ENCODE data around the gene SIGLEC15. TPM values are rescaled to one million over a fixed set of nuclear protein-coding genes. Genes with fewer than 3 reads are reported as not detected.

The SIGLEC15 gene
- polyA plus RNA-seq (2012; ENCODE audit: low read depth, missing spikeins): 0.14 TPM

GRCh38 chr18:45825258-45826044, at the start of gene SIGLEC15:
TSS of gene SIGLEC15 (plus strand) at chr18:45825675. CDS start at chr18:45825729, 54 bp downstream.
- FAIRE-seq (peak; percentile 50), DNase-seq (ENCODE audit: insufficient read length, low spot score) (no peak)
- TF ChIP-seq TAF1 (IDR thresholded peaks at IDR 0.05; ENCODE audit: low read depth, low read length): no peak
- TF ChIP-seq POU2F2 (IDR thresholded peaks at IDR 0.05; ENCODE audit: low read depth, low read length): no peak
- TF ChIP-seq PAX5 (IDR thresholded peaks at IDR 0.05; ENCODE audit: insufficient read depth, low read length, severe bottlenecking): no peak
- TF ChIP-seq POLR2A (IDR thresholded peaks at IDR 0.05; ENCODE audit: low read depth, low read length): no peak
- TF ChIP-seq SPI1 (IDR thresholded peaks at IDR 0.05; ENCODE audit: low read depth, low read length): no peak
- no peak for TF ChIP-seq POLR2AphosphoS5 (IDR thresholded peaks at IDR 0.05; ENCODE audit: low read depth, low read length)

GRCh38 chr18:45775743-45776142, 49.7 kb upstream of the SIGLEC15 start:
- FAIRE-seq: no peak
- TF ChIP-seq SPI1 (IDR thresholded peaks at IDR 0.05; ENCODE audit: low read depth, low read length) (no peak), PAX5 (IDR thresholded peaks at IDR 0.05; ENCODE audit: insufficient read depth, low read length, severe bottlenecking) (no peak)
- DNase-seq (ENCODE audit: insufficient read length, low spot score): no peak

DNA sequence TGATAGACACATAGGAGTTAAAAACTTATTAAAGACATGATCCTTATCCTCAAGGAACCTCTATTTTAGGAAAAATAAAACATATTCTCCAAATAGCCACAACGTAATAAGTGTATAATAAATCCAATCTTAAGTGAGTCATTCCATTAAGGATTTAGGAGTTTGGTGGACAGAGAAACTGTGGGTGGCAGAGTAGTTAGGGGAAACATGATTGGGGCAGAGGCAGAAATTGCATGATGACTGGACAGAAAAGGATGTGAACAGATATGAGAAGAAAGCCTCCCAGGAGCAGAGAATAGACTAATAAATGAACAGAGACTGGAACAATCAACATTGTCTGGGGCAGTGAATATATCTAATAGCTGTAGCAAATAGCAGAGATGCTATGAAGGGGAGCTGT, 48.1 kb upstream of the SIGLEC15 start:
- no peak for TF ChIP-seq POU2F2 (IDR thresholded peaks at IDR 0.05; ENCODE audit: low read depth, low read length)
- no peak for TF ChIP-seq PAX5 (IDR thresholded peaks at IDR 0.05; ENCODE audit: insufficient read depth, low read length, severe bottlenecking)
- no peak for TF ChIP-seq POLR2AphosphoS5 (IDR thresholded peaks at IDR 0.05; ENCODE audit: low read depth, low read length)
- TF ChIP-seq SPI1 (IDR thresholded peaks at IDR 0.05; ENCODE audit: low read depth, low read length): no peak
- TF ChIP-seq POLR2A (IDR thresholded peaks at IDR 0.05; ENCODE audit: low read depth, low read length): no peak
- TF ChIP-seq TAF1 (IDR thresholded peaks at IDR 0.05; ENCODE audit: low read depth, low read length): no peak
- no peak for FAIRE-seq
- no peak for DNase-seq (ENCODE audit: insufficient read length, low spot score)

- TF ChIP-seq SPI1 (IDR thresholded peaks at IDR 0.05; ENCODE audit: low read depth, low read length) (no peak), PAX5 (IDR thresholded peaks at IDR 0.05; ENCODE audit: insufficient read depth, low read length, severe bottlenecking) (no peak), POU2F2 (IDR thresholded peaks at IDR 0.05; ENCODE audit: low read depth, low read length) (no peak), POLR2AphosphoS5 (IDR thresholded peaks at IDR 0.05; ENCODE audit: low read depth, low read length) (no peak), TAF1 (IDR thresholded peaks at IDR 0.05; ENCODE audit: low read depth, low read length) (no peak)
- no peak for DNase-seq (ENCODE audit: insufficient read length, low spot score)
- FAIRE-seq: no peak
Observed at GRCh38 chr18:45780568-45780967, 44.9 kb upstream of the SIGLEC15 start.

GRCh38 chr18:45782662-45783061, 42.8 kb upstream of the SIGLEC15 start:
- no peak for TF ChIP-seq TAF1 (IDR thresholded peaks at IDR 0.05; ENCODE audit: low read depth, low read length)
- TF ChIP-seq SPI1 (IDR thresholded peaks at IDR 0.05; ENCODE audit: low read depth, low read length): no peak
- FAIRE-seq (no peak), DNase-seq (ENCODE audit: insufficient read length, low spot score) (no peak)

GRCh38 chr18:45783097-45784075, 42.1 kb upstream of the SIGLEC15 start:
- FAIRE-seq (no peak), DNase-seq (ENCODE audit: insufficient read length, low spot score) (no peak)
- no peak for TF ChIP-seq SPI1 (IDR thresholded peaks at IDR 0.05; ENCODE audit: low read depth, low read length)
- TF ChIP-seq TAF1 (IDR thresholded peaks at IDR 0.05; ENCODE audit: low read depth, low read length): no peak
- no peak for TF ChIP-seq POLR2AphosphoS5 (IDR thresholded peaks at IDR 0.05; ENCODE audit: low read depth, low read length)
- TF ChIP-seq POLR2A (IDR thresholded peaks at IDR 0.05; ENCODE audit: low read depth, low read length): no peak
- no peak for TF ChIP-seq PAX5 (IDR thresholded peaks at IDR 0.05; ENCODE audit: insufficient read depth, low read length, severe bottlenecking)

- FAIRE-seq: no peak
- TF ChIP-seq POLR2A (IDR thresholded peaks at IDR 0.05; ENCODE audit: low read depth, low read length) (no peak), POLR2AphosphoS5 (IDR thresholded peaks at IDR 0.05; ENCODE audit: low read depth, low read length) (no peak), POU2F2 (IDR thresholded peaks at IDR 0.05; ENCODE audit: low read depth, low read length) (no peak), PAX5 (IDR thresholded peaks at IDR 0.05; ENCODE audit: insufficient read depth, low read length, severe bottlenecking) (no peak), SPI1 (IDR thresholded peaks at IDR 0.05; ENCODE audit: low read depth, low read length) (no peak), TAF1 (IDR thresholded peaks at IDR 0.05; ENCODE audit: low read depth, low read length) (no peak)
Observed at GRCh38 chr18:45785134-45785533, 40.3 kb upstream of the SIGLEC15 start.

GRCh38 chr18:45786941-45787340, 38.5 kb upstream of the SIGLEC15 start:
- DNase-seq (ENCODE audit: insufficient read length, low spot score) (no peak), FAIRE-seq (no peak)
- no peak for TF ChIP-seq SPI1 (IDR thresholded peaks at IDR 0.05; ENCODE audit: low read depth, low read length)
- TF ChIP-seq PAX5 (IDR thresholded peaks at IDR 0.05; ENCODE audit: insufficient read depth, low read length, severe bottlenecking): no peak
- no peak for TF ChIP-seq POLR2AphosphoS5 (IDR thresholded peaks at IDR 0.05; ENCODE audit: low read depth, low read length)
- TF ChIP-seq TAF1 (IDR thresholded peaks at IDR 0.05; ENCODE audit: low read depth, low read length): no peak
- no peak for TF ChIP-seq POU2F2 (IDR thresholded peaks at IDR 0.05; ENCODE audit: low read depth, low read length)
- no peak for TF ChIP-seq POLR2A (IDR thresholded peaks at IDR 0.05; ENCODE audit: low read depth, low read length)

More at GRCh38 chr18:45785134-45785533, 40.3 kb upstream of the SIGLEC15 start:
- no peak for DNase-seq (ENCODE audit: insufficient read length, low spot score)

- DNase-seq (ENCODE audit: insufficient read length, low spot score) (no peak), FAIRE-seq (no peak)
- TF ChIP-seq POLR2A (IDR thresholded peaks at IDR 0.05; ENCODE audit: low read depth, low read length) (no peak), PAX5 (IDR thresholded peaks at IDR 0.05; ENCODE audit: insufficient read depth, low read length, severe bottlenecking) (no peak), SPI1 (IDR thresholded peaks at IDR 0.05; ENCODE audit: low read depth, low read length) (no peak), POLR2AphosphoS5 (IDR thresholded peaks at IDR 0.05; ENCODE audit: low read depth, low read length) (no peak), POU2F2 (IDR thresholded peaks at IDR 0.05; ENCODE audit: low read depth, low read length) (no peak), TAF1 (IDR thresholded peaks at IDR 0.05; ENCODE audit: low read depth, low read length) (no peak)
Observed at GRCh38 chr18:45787346-45787745, 38.1 kb upstream of the SIGLEC15 start.
